ENCODE measurements around the gene STK24.
A peak's percentile ranks its signal among the peaks of the same experiment; 100 is the strongest.

Gene STK24

GRCh38 chr13:98580420-98580819 lies 3.5 kb upstream of the STK24 start:
- Histone ChIP-seq H3K4me1 (ENCODE audit: low read length) (no peaks in the 10 kb centered on the region), H3K4me2 (ENCODE audit: low read depth, low read length) (no peak overlapping the region), H3K36me3 (replicated peaks; ENCODE audit: insufficient read depth, low read length) (no peaks in the 10 kb centered on the region), H2AFZ (ENCODE audit: low read length) (no peak overlapping the region), H3K79me2 (ENCODE audit: low read length) (peaks cover 18% of the 10 kb centered on the region), H3K4me3 (ENCODE audit: low read length) (no peak overlapping the region), H3K27ac (ENCODE audit: low read length) (no peak overlapping the region), H3K9ac (ENCODE audit: low read length) (no peak overlapping the region), H3K27me3 (replicated peaks; ENCODE audit: insufficient read depth, low read length) (no peaks in the 10 kb centered on the region), H3F3A (ENCODE audit: insufficient read depth, low read length) (peaks cover 4% of the 10 kb centered on the region; the same call in 1 of the 2 replicates), H4K20me1 (ENCODE audit: insufficient read depth, low read length) (no peaks in the 10 kb centered on the region), H3K9me3 (replicated peaks; ENCODE audit: insufficient read depth, low read length) (no peaks in the 10 kb centered on the region), H3K9me2 (replicated peaks; ENCODE audit: insufficient read depth, low read length) (no peaks in the 10 kb centered on the region)
- no peak for DNase-seq
- TF ChIP-seq EZH2 (optimal IDR thresholded peaks at IDR 0.05; ENCODE audit: low read depth, low read length) (no peak), CTCF (IDR thresholded peaks at IDR 0.05; ENCODE audit: low read length) (no peak), EZH2phosphoT487 (IDR thresholded peaks at IDR 0.05; ENCODE audit: low read length) (no peak)

GRCh38 chr13:98577836-98578285 lies 954 bp upstream of the STK24 start:
- DNase-seq, result no peak
- H3K4me3 ChIP-seq (ENCODE audit: low read length), result peak overlapping the region; percentile 58
- H4K20me1 ChIP-seq (ENCODE audit: insufficient read depth, low read length), result peaks cover 1% of the 10 kb centered on the region; the same call in 1 of the 2 replicates
- peaks cover 43% of the 10 kb centered on the region for H3K79me2 ChIP-seq (ENCODE audit: low read length)
- H3K36me3 ChIP-seq (replicated peaks; ENCODE audit: insufficient read depth, low read length), result no peaks in the 10 kb centered on the region
- no peaks in the 10 kb centered on the region for H3K27me3 ChIP-seq (replicated peaks; ENCODE audit: insufficient read depth, low read length)
- 0 out of 2 replicates have a peak overlapping the region, but pooled peaks have one; percentile 10 for H2AFZ ChIP-seq (ENCODE audit: low read length)
- H3K9me3 ChIP-seq (replicated peaks; ENCODE audit: insufficient read depth, low read length), result no peaks in the 10 kb centered on the region
- peak overlapping the region; percentile 79 for H3K9ac ChIP-seq (ENCODE audit: low read length)
- TF ChIP-seq EZH2phosphoT487 (IDR thresholded peaks at IDR 0.05; ENCODE audit: low read length) (no peak), EZH2 (optimal IDR thresholded peaks at IDR 0.05; ENCODE audit: low read depth, low read length) (no peak), CTCF (IDR thresholded peaks at IDR 0.05; ENCODE audit: low read length) (no peak)
- peaks cover 19% of the 10 kb centered on the region for H3K4me1 ChIP-seq (ENCODE audit: low read length)
- H3K9me2 ChIP-seq (replicated peaks; ENCODE audit: insufficient read depth, low read length), result no peaks in the 10 kb centered on the region
- H3K27ac ChIP-seq (ENCODE audit: low read length), result peak overlapping the region; percentile 70; the same call in 1 of the 2 replicates
- H3K4me2 ChIP-seq (ENCODE audit: low read depth, low read length), result peak overlapping the region; percentile 67
- peaks cover 12% of the 10 kb centered on the region; the same call in 1 of the 2 replicates for H3F3A ChIP-seq (ENCODE audit: insufficient read depth, low read length)

GRCh38 chr13:98576200-98576945 lies 534 bp downstream of the STK24 start:
- Histone ChIP-seq H3K4me2 (ENCODE audit: low read depth, low read length) (peak overlapping the region; percentile 66; the same call in 1 of the 2 replicates), H3K27me3 (replicated peaks; ENCODE audit: insufficient read depth, low read length) (no peaks in the 10 kb centered on the region), H2AFZ (ENCODE audit: low read length) (peak overlapping the region; percentile 62; the same call in 1 of the 2 replicates), H4K20me1 (ENCODE audit: insufficient read depth, low read length) (peaks cover 15% of the 10 kb centered on the region), H3K9me2 (replicated peaks; ENCODE audit: insufficient read depth, low read length) (no peaks in the 10 kb centered on the region), H3K4me3 (ENCODE audit: low read length) (peak overlapping the region; percentile 80), H3K27ac (ENCODE audit: low read length) (peak overlapping the region; percentile 11; the same call in 1 of the 2 replicates), H3F3A (ENCODE audit: insufficient read depth, low read length) (peaks cover 26% of the 10 kb centered on the region), H3K9ac (ENCODE audit: low read length) (peak overlapping the region; percentile 85), H3K36me3 (replicated peaks; ENCODE audit: insufficient read depth, low read length) (no peaks in the 10 kb centered on the region), H3K79me2 (ENCODE audit: low read length) (peaks cover 58% of the 10 kb centered on the region), H3K4me1 (ENCODE audit: low read length) (peaks cover 33% of the 10 kb centered on the region), H3K9me3 (replicated peaks; ENCODE audit: insufficient read depth, low read length) (no peaks in the 10 kb centered on the region)
- DNase-seq, result peak; percentile 45
- TF ChIP-seq EZH2 (optimal IDR thresholded peaks at IDR 0.05; ENCODE audit: low read depth, low read length) (no peak), CTCF (IDR thresholded peaks at IDR 0.05; ENCODE audit: low read length) (no peak), EZH2phosphoT487 (IDR thresholded peaks at IDR 0.05; ENCODE audit: low read length) (no peak)

Measured in MM.1S (cell line).